ENCODE results near the gene IQCN.

The IQCN gene

DNA sequence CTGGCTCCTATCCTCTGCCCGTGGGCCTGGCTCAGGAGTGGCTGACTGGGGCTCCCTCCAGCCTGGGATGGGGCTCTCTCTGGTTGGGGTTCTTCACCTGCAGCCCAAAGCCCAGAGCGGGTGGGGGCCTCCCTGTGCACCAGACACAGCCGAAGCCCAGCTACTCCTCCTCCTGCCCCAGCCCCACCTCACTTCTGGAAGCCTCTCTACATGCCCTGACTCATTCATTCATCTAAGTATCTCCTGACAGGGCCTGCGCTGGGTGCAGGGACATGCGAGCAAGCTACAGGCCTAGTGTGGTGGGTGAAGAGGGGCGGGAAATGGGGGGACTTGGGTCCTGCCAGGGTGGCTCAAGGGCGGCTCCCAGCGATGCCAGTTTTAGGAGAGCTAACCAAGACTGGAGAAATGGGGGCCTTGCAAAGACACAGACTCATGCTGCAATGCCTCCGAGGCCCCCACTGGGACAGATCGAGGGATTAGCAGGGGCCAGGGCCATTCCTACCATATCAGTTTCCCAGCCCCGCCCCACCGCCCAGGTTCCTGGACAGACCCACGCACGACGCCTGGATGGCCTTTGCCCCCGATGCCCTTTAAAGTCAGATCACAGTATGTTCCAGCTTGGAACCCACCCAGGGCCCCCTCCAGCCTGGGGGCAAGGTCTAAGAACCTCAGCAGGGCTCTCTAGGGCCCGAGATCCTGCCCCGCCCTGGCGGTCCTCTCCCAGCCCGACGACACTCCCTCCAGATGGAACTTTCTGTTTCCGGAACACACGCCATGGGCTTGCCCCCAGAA lies 36.1 kb upstream of the IQCN start:
- no peak for TF ChIP-seq CTCF (IDR thresholded peaks at IDR 0.05; ENCODE audit: extremely low read depth, insufficient read depth, missing control alignments)
- in situ Hi-C loops (cut with MboI; ENCODE audit: low pct_unique_long_range_greater_than_20kb, low sequenced_read_pairs, unreplicated experiment) = no loop called here
- DNase-seq (ENCODE audit: low spot score) = peak; percentile 10

GRCh38 chr19:18309525-18310064 lies 35.3 kb upstream of the IQCN start:
- in situ Hi-C loops (cut with MboI; ENCODE audit: low pct_unique_long_range_greater_than_20kb, low sequenced_read_pairs, unreplicated experiment) = no loop called here
- peak; percentile 8 for DNase-seq (ENCODE audit: low spot score)
- TF ChIP-seq CTCF (IDR thresholded peaks at IDR 0.05; ENCODE audit: extremely low read depth, insufficient read depth, missing control alignments) = no peak

GRCh38 chr19:18308948-18309325 lies 34.7 kb upstream of the IQCN start:
- no peak for DNase-seq (ENCODE audit: low spot score)
- TF ChIP-seq CTCF (IDR thresholded peaks at IDR 0.05; ENCODE audit: extremely low read depth, insufficient read depth, missing control alignments) = no peak
- in situ Hi-C loops (cut with MboI; ENCODE audit: low pct_unique_long_range_greater_than_20kb, low sequenced_read_pairs, unreplicated experiment) = no loop called here

GRCh38 chr19:18308051-18308947 lies 34.0 kb upstream of the IQCN start:
- in situ Hi-C loops (cut with MboI; ENCODE audit: low pct_unique_long_range_greater_than_20kb, low sequenced_read_pairs, unreplicated experiment) = no loop called here
- no peak for TF ChIP-seq CTCF (IDR thresholded peaks at IDR 0.05; ENCODE audit: extremely low read depth, insufficient read depth, missing control alignments)
- peak; percentile 14 for DNase-seq (ENCODE audit: low spot score)

DNA sequence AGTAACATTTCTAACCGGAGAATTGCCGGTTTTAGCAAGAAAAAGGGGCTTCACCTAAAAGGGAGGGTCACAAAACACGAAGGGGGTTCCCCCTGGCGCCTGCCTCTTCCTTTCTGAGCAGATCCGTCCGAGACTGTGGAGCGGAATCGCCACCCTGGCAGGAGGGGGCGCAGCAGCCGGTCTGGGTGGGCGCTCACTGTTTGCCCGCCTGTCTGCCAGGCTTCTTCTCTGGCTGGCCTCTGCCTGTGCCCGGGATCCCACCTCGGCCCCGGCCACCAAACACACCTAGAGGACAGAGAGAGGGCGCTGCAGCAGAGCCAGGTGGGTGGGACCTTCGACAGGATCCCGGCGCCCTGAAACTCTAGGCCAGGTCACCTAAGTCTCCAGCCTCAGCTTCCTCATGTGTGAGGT lies 33.0 kb upstream of the IQCN start:
- TF ChIP-seq CTCF (IDR thresholded peaks at IDR 0.05; ENCODE audit: extremely low read depth, insufficient read depth, missing control alignments) = no peak
- in situ Hi-C loops (cut with MboI; ENCODE audit: low pct_unique_long_range_greater_than_20kb, low sequenced_read_pairs, unreplicated experiment) = no loop called here
- no peak for DNase-seq (ENCODE audit: low spot score)

DNA sequence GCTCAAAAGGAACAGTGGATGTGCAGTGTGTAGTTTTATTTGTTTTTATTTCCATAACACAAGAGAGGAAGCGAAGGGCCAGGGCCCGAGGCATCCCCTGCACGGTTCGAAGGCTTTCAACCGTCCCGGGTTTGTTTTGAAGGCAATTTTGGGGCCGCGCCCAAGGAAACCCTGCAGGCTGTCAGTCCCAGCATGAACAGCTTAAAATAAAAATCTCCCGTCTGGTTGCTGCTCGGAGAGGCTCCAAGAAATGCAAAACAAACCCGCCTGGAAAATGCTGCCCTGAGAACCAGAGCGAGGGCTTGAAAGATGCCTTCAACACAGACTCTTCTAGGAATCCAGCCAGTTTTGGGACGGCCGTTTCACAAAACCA lies 32.6 kb upstream of the IQCN start:
- in situ Hi-C loops (cut with MboI; ENCODE audit: low pct_unique_long_range_greater_than_20kb, low sequenced_read_pairs, unreplicated experiment) = no loop called here

More for the DNA sequence above, 32.6 kb upstream of the IQCN start:
- DNase-seq (ENCODE audit: low spot score) = no peak
- no peak for TF ChIP-seq CTCF (IDR thresholded peaks at IDR 0.05; ENCODE audit: extremely low read depth, insufficient read depth, missing control alignments)

Measured in GM13977 (cell line).